PC-3 (cell line): ENCODE measurements around the gene KCNT2. TPM values are rescaled to one million over a fixed set of nuclear protein-coding genes. Genes with fewer than 3 reads are reported as not detected.

ENCODE experiments used
- ATAC-seq: fragments of 200-7000 bp; cut with Tn5 transposase; 2 replicates; pipeline ENCODE4 v1.9.1; 2020; ENCODE audit warnings: mild to moderate bottlenecking, moderate library complexity
- BruUV-seq: library from RNA; stranded (reverse); fragments of 400-500 nt; replicated peaks from 2 replicates; lab custom pipeline; 2021; lab: Mats Ljungman, UMichigan
- CTCF ChIA-PET: fragments of 300-600 bp; sonication (Branson Sonifier 250); formaldehyde crosslinking; loops from one replicate; lab custom pipeline; 2022; ENCODE audit warnings: antibody characterized with exemption; lab: Charles Lee
- POLR2A ChIA-PET: fragments of 300-600 bp; sonication (Branson Sonifier 250); formaldehyde crosslinking; loops from one replicate; lab custom pipeline; 2022; ENCODE audit warnings: antibody characterized with exemption; ENCODE audit not compliant: unreplicated experiment; lab: Charles Lee
- DNase-seq: peaks from one replicate; pipeline ENCODE4 v3.0.0-alpha.2; 2015
- H2AFZ ChIP-seq: fragments of 300-600 bp; sonication (generic); 2 replicates; pipeline ENCODE4 v1.6.0; 2016; ENCODE audit warnings: antibody characterized with exemption, low read length
- H3F3A ChIP-seq: fragments of 300-600 bp; sonication (generic); one replicate; pipeline ENCODE4 v1.6.0; 2017; ENCODE audit warnings: antibody characterized with exemption, low read length, control low read depth, mild to moderate bottlenecking; ENCODE audit not compliant: unreplicated experiment
- H3K27ac ChIP-seq: fragments of 300-600 bp; sonication (generic); 2 replicates; pipeline ENCODE4 v1.5.1; 2016; ENCODE audit warnings: mild to moderate bottlenecking, low read length
- H3K27me3 ChIP-seq: fragments of 300-600 bp; sonication (generic); 2 replicates; pipeline ENCODE4 v1.6.1; 2016; ENCODE audit warnings: low read length, mixed read lengths
- H3K36me3 ChIP-seq: fragments of 300-600 bp; sonication (generic); 2 replicates; pipeline ENCODE4 v1.6.1; 2016; ENCODE audit warnings: low read depth, mixed run types, low read length, mixed read lengths
- H3K4me1 ChIP-seq: fragments of 300-600 bp; sonication (generic); 2 replicates; pipeline ENCODE4 v1.5.1; 2016; ENCODE audit warnings: low read length; ENCODE audit not compliant: insufficient read depth
- H3K4me2 ChIP-seq: fragments of 300-600 bp; sonication (generic); 2 replicates; pipeline ENCODE4 v1.6.0; 2016; ENCODE audit warnings: low read length
- H3K4me3 ChIP-seq: fragments of 300-600 bp; sonication (generic); 2 replicates; pipeline ENCODE4 v1.5.1; 2016; ENCODE audit warnings: mild to moderate bottlenecking, low read length, mixed read lengths
- H3K79me2 ChIP-seq: fragments of 300-600 bp; sonication (generic); 2 replicates; pipeline ENCODE4 v1.6.1; 2017; ENCODE audit warnings: low read length, mixed read lengths
- H3K9ac ChIP-seq: fragments of 300-600 bp; sonication (generic); 2 replicates; pipeline ENCODE4 v1.6.0; 2016; ENCODE audit warnings: mild to moderate bottlenecking, low read length
- H3K9me2 ChIP-seq: fragments of 300-600 bp; sonication (generic); replicated peaks from 2 replicates; pipeline ENCODE4 v1.6.1; 2016; ENCODE audit warnings: mixed run types, low read length, mixed read lengths
- H3K9me3 ChIP-seq: fragments of 300-600 bp; sonication (generic); 2 replicates; pipeline ENCODE4 v1.6.1; 2016; ENCODE audit warnings: low read length, mixed read lengths
- H4K20me1 ChIP-seq: fragments of 300-600 bp; sonication (generic); 2 replicates; pipeline ENCODE4 v1.6.1; 2016; ENCODE audit warnings: low read length, mixed read lengths
- EZH2 ChIP-seq: fragments of 300-600 bp; sonication (generic); IDR thresholded peaks from one replicate; pipeline ENCODE4 v1.6.1; 2017; ENCODE audit warnings: antibody characterized with exemption, mild to moderate bottlenecking, low read length; ENCODE audit not compliant: unreplicated experiment
- EZH2phosphoT487 ChIP-seq: fragments of 300-600 bp; sonication (generic); IDR thresholded peaks from 2 replicates; pipeline ENCODE4 v1.6.1; 2018; ENCODE audit warnings: mild to moderate bottlenecking, antibody characterized with exemption, low read length, borderline replicate concordance
- intact Hi-C: fragments of 100-400 bp; cut with micrococcal nuclease; formaldehyde crosslinking; loops from 2 replicates; pipeline ENCODE4 v1.9.0; 2023
- total RNA-seq: library from RNA; depleted of rRNA; stranded (reverse); fragments of >200 nt; gene quantifications from 2 replicates; pipeline ENCODE4 v1.2.3, GENCODE V29; 2014
- TF ChIP-seq, protein P1 (sequence below): fragments of 300-600 bp; sonication (generic); conservative IDR thresholded peaks from 2 replicates; pipeline ENCODE4 v1.5.1; 2017; ENCODE audit warnings: antibody characterized with exemption, low read depth, mild to moderate bottlenecking, low read length

Gene KCNT2
- total RNA-seq, 1 experiment from 2014 or later, result 0.26 TPM

DNA sequence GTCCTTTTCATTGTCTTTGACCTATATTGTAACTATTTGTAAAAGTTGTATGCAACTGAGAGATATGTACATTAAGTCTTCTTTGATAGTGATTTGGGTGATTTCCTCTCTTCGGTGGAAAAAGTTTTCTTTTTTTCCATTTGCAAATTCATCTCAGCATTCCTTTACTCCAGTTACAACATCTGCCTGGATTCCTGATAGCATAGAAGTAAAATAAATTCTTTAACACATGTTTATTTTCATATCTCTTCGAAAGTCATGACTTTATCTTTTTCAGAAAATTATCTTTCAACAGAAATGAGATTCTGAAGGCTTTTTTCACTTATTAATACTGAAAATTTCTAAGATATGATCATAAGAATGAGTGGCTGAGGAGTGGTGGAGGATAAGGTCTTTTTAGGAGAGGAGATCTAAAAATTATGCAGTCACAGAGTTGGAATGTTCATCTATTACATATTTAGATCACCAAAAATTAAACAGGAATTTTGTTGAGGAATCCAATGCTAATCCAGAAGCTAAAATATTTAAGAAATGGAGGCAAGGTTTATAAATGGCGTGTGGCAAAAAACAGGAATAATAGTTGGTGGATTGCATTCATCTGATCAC lies 400.5 kb downstream of the KCNT2 start:
- H3K9me3 ChIP-seq, result no peaks in the 10 kb centered on the region
- H3K4me1 ChIP-seq, result no peaks in the 10 kb centered on the region
- intact Hi-C loops, result no loop called here
- no peak overlapping the region for H3K27ac ChIP-seq
- ATAC-seq (no peak), DNase-seq (no peak)
- H3K9ac ChIP-seq, result no peak overlapping the region
- no peaks in the 10 kb centered on the region for H4K20me1 ChIP-seq
- H3K9me2 ChIP-seq, result no peaks in the 10 kb centered on the region
- POLR2A ChIA-PET, result no interaction called here
- H3K4me2 ChIP-seq, result no peak overlapping the region
- no peaks in the 10 kb centered on the region for H3K36me3 ChIP-seq
- TF ChIP-seq, protein P1, sequence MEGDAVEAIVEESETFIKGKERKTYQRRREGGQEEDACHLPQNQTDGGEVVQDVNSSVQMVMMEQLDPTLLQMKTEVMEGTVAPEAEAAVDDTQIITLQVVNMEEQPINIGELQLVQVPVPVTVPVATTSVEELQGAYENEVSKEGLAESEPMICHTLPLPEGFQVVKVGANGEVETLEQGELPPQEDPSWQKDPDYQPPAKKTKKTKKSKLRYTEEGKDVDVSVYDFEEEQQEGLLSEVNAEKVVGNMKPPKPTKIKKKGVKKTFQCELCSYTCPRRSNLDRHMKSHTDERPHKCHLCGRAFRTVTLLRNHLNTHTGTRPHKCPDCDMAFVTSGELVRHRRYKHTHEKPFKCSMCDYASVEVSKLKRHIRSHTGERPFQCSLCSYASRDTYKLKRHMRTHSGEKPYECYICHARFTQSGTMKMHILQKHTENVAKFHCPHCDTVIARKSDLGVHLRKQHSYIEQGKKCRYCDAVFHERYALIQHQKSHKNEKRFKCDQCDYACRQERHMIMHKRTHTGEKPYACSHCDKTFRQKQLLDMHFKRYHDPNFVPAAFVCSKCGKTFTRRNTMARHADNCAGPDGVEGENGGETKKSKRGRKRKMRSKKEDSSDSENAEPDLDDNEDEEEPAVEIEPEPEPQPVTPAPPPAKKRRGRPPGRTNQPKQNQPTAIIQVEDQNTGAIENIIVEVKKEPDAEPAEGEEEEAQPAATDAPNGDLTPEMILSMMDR, result no peak
- TF ChIP-seq EZH2phosphoT487 (no peak), EZH2 (no peak)
- no peak overlapping the region for H2AFZ ChIP-seq
- H3K4me3 ChIP-seq, result no peak overlapping the region
- no TSS peak for BruUV-seq
- H3K79me2 ChIP-seq, result no peaks in the 10 kb centered on the region
- H3K27me3 ChIP-seq, result no peaks in the 10 kb centered on the region
- CTCF ChIA-PET, result no interaction called here
- H3F3A ChIP-seq, result no peaks in the 10 kb centered on the region

DNA sequence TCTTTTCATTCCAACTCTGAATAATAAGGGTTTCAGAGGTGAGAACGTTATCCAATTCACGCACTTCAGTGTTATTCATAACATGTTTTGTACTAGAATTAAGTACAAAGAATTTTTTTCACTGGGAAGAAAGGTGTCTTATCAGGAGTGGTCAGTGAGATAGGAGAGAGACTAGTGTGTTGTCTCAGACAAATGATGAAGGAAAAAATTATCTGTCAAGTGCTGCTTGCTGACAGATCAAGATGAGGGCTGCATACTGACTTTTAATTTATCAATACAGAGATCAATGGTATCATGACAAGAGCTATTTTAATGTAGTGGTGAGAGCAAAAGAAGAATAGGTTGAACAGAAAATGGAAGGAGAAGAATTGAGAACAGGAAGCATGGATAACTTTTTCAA lies 402.4 kb downstream of the KCNT2 start:
- no peaks in the 10 kb centered on the region for H3F3A ChIP-seq
- no peak overlapping the region for H3K27ac ChIP-seq
- POLR2A ChIA-PET, result no interaction called here
- no peak overlapping the region for H2AFZ ChIP-seq
- no peaks in the 10 kb centered on the region for H3K79me2 ChIP-seq
- TF ChIP-seq, protein P1, result no peak
- TF ChIP-seq EZH2, result no peak
- TF ChIP-seq EZH2phosphoT487, result no peak
- no peaks in the 10 kb centered on the region for H3K9me3 ChIP-seq
- no peaks in the 10 kb centered on the region for H3K36me3 ChIP-seq
- no peak overlapping the region for H3K4me3 ChIP-seq
- DNase-seq (no peak), ATAC-seq (no peak)
- intact Hi-C loops, result no loop called here
- no peaks in the 10 kb centered on the region for H3K27me3 ChIP-seq
- BruUV-seq, result no TSS peak
- H3K9ac ChIP-seq, result no peak overlapping the region
- H3K4me1 ChIP-seq, result no peaks in the 10 kb centered on the region
- H3K4me2 ChIP-seq, result no peak overlapping the region
- no peaks in the 10 kb centered on the region for H3K9me2 ChIP-seq
- CTCF ChIA-PET, result no interaction called here
- no peaks in the 10 kb centered on the region for H4K20me1 ChIP-seq

DNA sequence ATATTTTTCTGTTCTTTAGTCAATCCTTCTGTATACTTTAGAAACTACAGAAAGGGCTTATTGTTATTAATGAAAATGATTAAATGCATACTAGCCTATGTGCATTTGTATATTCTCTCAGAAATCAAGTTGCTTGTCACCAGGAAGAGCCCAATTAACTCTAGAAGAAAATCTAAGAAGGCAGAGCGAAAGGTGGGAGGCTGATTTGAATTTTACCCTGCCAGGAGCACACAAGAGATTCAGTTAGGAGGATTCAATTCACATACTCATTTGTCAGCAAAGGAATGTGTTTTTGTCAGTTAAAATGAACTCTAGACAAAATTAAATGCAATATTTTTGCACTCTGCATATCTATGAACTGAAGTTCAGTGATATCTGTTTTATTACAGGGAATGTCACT lies 411.8 kb downstream of the KCNT2 start:
- ATAC-seq, result no peak
- intact Hi-C loops, result no loop called here

More for the DNA sequence above, 411.8 kb downstream of the KCNT2 start:
- no peaks in the 10 kb centered on the region for H3F3A ChIP-seq
- BruUV-seq, result no TSS peak
- POLR2A ChIA-PET, result no interaction called here
- H3K27me3 ChIP-seq, result no peaks in the 10 kb centered on the region
- no peaks in the 10 kb centered on the region for H4K20me1 ChIP-seq
- H2AFZ ChIP-seq, result no peak overlapping the region
- CTCF ChIA-PET, result no interaction called here
- H3K4me3 ChIP-seq, result no peak overlapping the region
- H3K9me2 ChIP-seq, result no peaks in the 10 kb centered on the region
- no peak overlapping the region for H3K4me2 ChIP-seq
- H3K27ac ChIP-seq, result no peak overlapping the region
- H3K9me3 ChIP-seq, result no peaks in the 10 kb centered on the region
- TF ChIP-seq, protein P1, result no peak
- TF ChIP-seq EZH2, result no peak
- TF ChIP-seq EZH2phosphoT487, result no peak
- DNase-seq, result no peak
- no peak overlapping the region for H3K9ac ChIP-seq
- no peaks in the 10 kb centered on the region for H3K36me3 ChIP-seq
- no peaks in the 10 kb centered on the region for H3K4me1 ChIP-seq
- H3K79me2 ChIP-seq, result no peaks in the 10 kb centered on the region
